CD4-positive, alpha-beta T cell treated with Interleukin-12 subunit alpha and Interleukin-12 subunit beta, for 1 hour (primary cell): ENCODE results near the gene DPP7.

ENCODE experiments used
- DNase-seq: peaks from one replicate; pipeline ENCODE4 v3.0.0-alpha.2; 2020

The DPP7 gene

GRCh38 chr9:137114613-137115393 is at the start of gene DPP7:
Gene DPP7 (minus strand): TSS chr9:137114733. CDS start chr9:137114713, 20 bp downstream.
- DNase-seq, result peak; percentile 83

- no peak for DNase-seq
Observed at GRCh38 chr9:137163805-137164204, 49.3 kb upstream of the DPP7 start.

- DNase-seq, result no peak
Observed at GRCh38 chr9:137163365-137163715, 48.8 kb upstream of the DPP7 start.

- no peak for DNase-seq
Observed at GRCh38 chr9:137162505-137163364, 48.2 kb upstream of the DPP7 start.

- DNase-seq, result no peak
Observed at GRCh38 chr9:137161558-137162486, 47.3 kb upstream of the DPP7 start.

- no peak for DNase-seq
Observed at GRCh38 chr9:137160716-137161557, 46.4 kb upstream of the DPP7 start.

GRCh38 chr9:137160054-137160425 is 45.5 kb upstream of the DPP7 start:
- DNase-seq, result no peak

- DNase-seq, result no peak
Observed at GRCh38 chr9:137159105-137160053, 44.8 kb upstream of the DPP7 start.

- DNase-seq, result no peak
Observed at GRCh38 chr9:137158625-137159024, 44.1 kb upstream of the DPP7 start.

GRCh38 chr9:137157618-137158415 is 43.3 kb upstream of the DPP7 start:
- DNase-seq, result no peak

- peak; percentile 59 for DNase-seq
Observed at GRCh38 chr9:137156567-137157375, 42.2 kb upstream of the DPP7 start.

- no peak for DNase-seq
Observed at GRCh38 chr9:137152844-137153405, 38.4 kb upstream of the DPP7 start.

- peak; percentile 59 for DNase-seq
Observed at GRCh38 chr9:137150617-137151457, 36.3 kb upstream of the DPP7 start.

GRCh38 chr9:137149942-137150616 is 35.5 kb upstream of the DPP7 start:
- no peak for DNase-seq

- DNase-seq, result no peak
Observed at GRCh38 chr9:137149363-137149762, 34.8 kb upstream of the DPP7 start.

- DNase-seq, result no peak
Observed at GRCh38 chr9:137148661-137149060, 34.1 kb upstream of the DPP7 start.

GRCh38 chr9:137148242-137148641 is 33.7 kb upstream of the DPP7 start:
- no peak for DNase-seq
